Osteoblast (primary cell): ENCODE data around the gene ELOVL5. TPM values are rescaled to one million over a fixed set of nuclear protein-coding genes. Genes with fewer than 3 reads are reported as not detected.

Experiments used
- DNase-seq: peaks from one replicate; pipeline ENCODE4 v3.0.0; 2011; ENCODE audit warnings: low spot score, mixed read lengths; ENCODE audit not compliant: insufficient read length; ENCODE audit errors: missing footprints
- H2AFZ ChIP-seq: 2 replicates; pipeline ENCODE4 v1.6.0; 2011; ENCODE audit warnings: mild to moderate bottlenecking, low read length
- H3K27ac ChIP-seq: 2 replicates; pipeline ENCODE4 v1.5.1; 2011; ENCODE audit warnings: mild to moderate bottlenecking, low read depth, low read length, moderate library complexity
- H3K27me3 ChIP-seq: 2 replicates; pipeline ENCODE4 v1.6.0; 2012; ENCODE audit warnings: mild to moderate bottlenecking, control low read depth, inconsistent platforms, low read length, moderate library complexity; ENCODE audit not compliant: insufficient read depth
- H3K36me3 ChIP-seq: 2 replicates; pipeline ENCODE4 v1.5.1; 2011; ENCODE audit warnings: mild to moderate bottlenecking, low read length, control low read depth, moderate library complexity; ENCODE audit not compliant: insufficient read depth
- H3K4me1 ChIP-seq: 2 replicates; pipeline ENCODE4 v1.5.1; 2011; ENCODE audit warnings: mild to moderate bottlenecking, low read length, control low read depth, moderate library complexity; ENCODE audit not compliant: insufficient read depth
- H3K4me2 ChIP-seq: 2 replicates; pipeline ENCODE4 v1.6.0; 2011; ENCODE audit warnings: mild to moderate bottlenecking, low read length; ENCODE audit not compliant: insufficient read depth
- H3K4me3 ChIP-seq: fragments of 200-600 bp; sonication (generic); 3 replicates; pipeline ENCODE4 v1.5.1; 2012; ENCODE audit warnings: mild to moderate bottlenecking, low read length, inconsistent platforms; ENCODE audit not compliant: insufficient read depth
- H3K79me2 ChIP-seq: 2 replicates; pipeline ENCODE4 v1.6.0; 2012; ENCODE audit warnings: mild to moderate bottlenecking, low read length, control low read depth, inconsistent platforms; ENCODE audit not compliant: insufficient read depth
- H3K9me3 ChIP-seq: 2 replicates; pipeline ENCODE4 v1.5.1; 2011; ENCODE audit warnings: low read depth, low read length, control low read depth
- H4K20me1 ChIP-seq: 2 replicates; pipeline ENCODE4 v1.6.0; 2012; ENCODE audit warnings: mild to moderate bottlenecking, low read length, control low read depth; ENCODE audit not compliant: insufficient read depth
- CTCF ChIP-seq: IDR thresholded peaks from 2 replicates; pipeline ENCODE4 v1.5.1; 2011; ENCODE audit warnings: mild to moderate bottlenecking, low read depth, low read length, moderate library complexity; ENCODE audit errors: extremely low read depth
- total RNA-seq: library from RNA; depleted of rRNA; stranded (reverse); fragments of >200 nt; gene quantifications from 2 replicates; pipeline ENCODE4 v1.2.3, GENCODE V29; 2012

ELOVL5 gene
- total RNA-seq, 1 donor = 75.3 TPM

DNA sequence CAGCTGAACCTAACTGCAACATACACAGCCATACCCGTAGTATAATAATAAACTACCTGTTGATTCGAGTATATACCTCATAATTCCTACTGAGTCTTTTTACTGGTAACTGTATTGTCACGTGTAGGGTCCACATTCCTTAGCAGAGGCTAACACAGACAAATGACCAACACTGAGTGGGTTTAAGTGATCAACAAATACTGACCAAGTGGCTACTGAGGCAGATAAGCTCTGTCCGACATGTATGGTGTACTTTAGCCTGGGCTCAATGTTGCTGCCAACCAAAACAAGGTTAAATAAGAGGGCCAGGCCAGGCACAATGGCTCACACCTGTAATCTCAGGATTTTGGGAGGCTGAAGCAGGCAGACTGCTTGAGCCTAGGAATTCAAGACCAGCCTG lies 12.7 kb downstream of the ELOVL5 start:
- H3K4me3 ChIP-seq = no peak overlapping the region
- H4K20me1 ChIP-seq = peaks cover 13% of the 10 kb centered on the region
- H3K4me1 ChIP-seq = no peaks in the 10 kb centered on the region
- H3K9me3 ChIP-seq = no peaks in the 10 kb centered on the region
- DNase-seq = no peak
- no peak overlapping the region for H3K4me2 ChIP-seq
- no peak for TF ChIP-seq CTCF
- H3K79me2 ChIP-seq = peaks cover 94% of the 10 kb centered on the region
- no peak overlapping the region for H2AFZ ChIP-seq
- H3K27ac ChIP-seq = no peak overlapping the region
- H3K27me3 ChIP-seq = no peaks in the 10 kb centered on the region
- H3K36me3 ChIP-seq = no peaks in the 10 kb centered on the region

DNA sequence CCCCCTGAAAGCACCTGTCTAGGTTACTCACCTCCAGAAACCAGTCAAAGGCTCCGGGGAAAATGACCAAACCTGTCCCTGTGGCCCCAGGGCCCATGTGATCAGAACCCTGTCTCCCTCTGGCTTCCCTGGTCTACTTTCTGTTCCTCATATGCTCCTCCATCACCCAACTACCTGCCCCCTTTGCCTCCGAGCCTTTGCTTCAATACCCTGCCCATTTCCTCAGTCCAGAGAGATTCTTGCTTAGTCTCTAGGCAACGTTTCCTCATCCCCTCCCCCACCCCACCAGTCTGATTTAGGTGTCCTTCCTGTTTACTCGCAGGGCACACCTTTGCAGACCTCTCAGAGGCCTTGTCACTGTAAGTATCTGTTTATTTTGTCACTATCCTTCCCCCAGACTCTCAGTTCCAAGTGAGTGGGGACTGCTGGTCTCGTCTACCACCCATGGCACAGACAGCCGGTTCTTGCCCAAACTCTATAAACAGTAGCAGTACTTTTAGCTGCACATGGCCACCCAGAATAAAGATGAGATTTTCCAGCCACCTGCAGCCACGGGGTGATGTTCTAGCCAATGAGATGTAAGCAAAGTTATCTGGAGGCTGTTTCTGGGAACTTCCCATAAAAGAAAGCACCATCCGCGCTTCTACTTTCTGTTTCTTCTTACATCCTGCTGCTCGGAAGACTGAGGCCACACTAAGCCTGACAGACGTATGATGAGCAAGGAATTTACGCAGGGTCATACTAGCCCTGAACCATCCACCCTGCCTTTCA lies 13.3 kb downstream of the ELOVL5 start:
- no peak for DNase-seq
- H3K27ac ChIP-seq = no peak overlapping the region
- H3K27me3 ChIP-seq = no peaks in the 10 kb centered on the region
- peaks cover 9% of the 10 kb centered on the region for H4K20me1 ChIP-seq
- H3K79me2 ChIP-seq = peaks cover 92% of the 10 kb centered on the region
- H3K9me3 ChIP-seq = no peaks in the 10 kb centered on the region
- no peak for TF ChIP-seq CTCF
- H3K4me1 ChIP-seq = no peaks in the 10 kb centered on the region
- no peak overlapping the region for H2AFZ ChIP-seq
- no peak overlapping the region for H3K4me2 ChIP-seq
- H3K36me3 ChIP-seq = no peaks in the 10 kb centered on the region
- H3K4me3 ChIP-seq = no peak overlapping the region

DNA sequence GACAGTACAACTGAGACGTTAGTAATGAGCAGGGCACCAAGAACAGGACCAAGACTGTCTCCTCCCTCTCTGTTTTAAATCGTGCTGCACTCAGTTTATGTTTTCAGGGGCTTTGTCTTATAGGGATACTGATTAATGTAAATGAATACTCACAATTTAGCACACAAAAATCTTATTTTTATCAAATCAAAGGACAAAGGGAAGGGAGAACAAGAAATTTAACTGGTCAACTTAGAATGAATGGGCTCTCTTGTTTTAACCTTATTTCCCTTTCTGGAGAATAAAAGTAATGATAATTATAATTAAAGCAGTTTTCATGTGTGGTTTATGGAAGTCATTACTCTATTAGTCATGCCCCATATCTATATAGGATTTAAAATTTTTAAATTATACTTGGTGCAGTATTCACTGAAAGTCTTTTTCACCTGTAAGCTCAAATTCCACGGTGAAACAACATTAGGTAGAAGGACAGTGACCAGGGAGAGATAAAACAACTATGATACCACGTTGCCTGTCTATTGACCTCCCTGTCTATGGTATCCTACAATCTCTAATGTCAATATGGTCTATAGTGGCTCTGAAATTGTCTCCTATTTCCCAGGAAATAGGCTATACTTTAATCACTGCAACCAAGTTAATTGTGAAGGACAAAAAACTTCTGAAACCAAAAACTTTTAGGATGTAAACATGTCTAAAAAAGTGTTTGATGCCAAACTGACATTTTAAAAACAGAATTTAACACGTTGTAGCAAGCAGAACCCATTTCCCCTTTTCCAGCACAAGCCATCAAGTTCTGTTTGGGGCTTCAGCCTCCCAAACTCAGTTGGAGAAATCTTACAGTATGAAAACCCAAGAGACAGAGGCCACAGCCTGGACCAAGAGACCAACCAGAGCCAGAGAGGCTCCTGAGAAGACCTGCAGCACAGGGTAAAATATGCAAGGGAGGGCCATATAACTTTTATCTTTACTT lies 15.0 kb downstream of the ELOVL5 start:
- Histone ChIP-seq H3K79me2 (peaks cover 82% of the 10 kb centered on the region), H3K36me3 (no peaks in the 10 kb centered on the region), H3K9me3 (no peaks in the 10 kb centered on the region), H4K20me1 (peaks cover 9% of the 10 kb centered on the region), H3K27me3 (no peaks in the 10 kb centered on the region), H2AFZ (no peak overlapping the region), H3K4me1 (peaks cover 4% of the 10 kb centered on the region), H3K4me2 (no peak overlapping the region), H3K4me3 (no peak overlapping the region), H3K27ac (no peak overlapping the region)
- DNase-seq = no peak
- TF ChIP-seq CTCF = no peak

DNA sequence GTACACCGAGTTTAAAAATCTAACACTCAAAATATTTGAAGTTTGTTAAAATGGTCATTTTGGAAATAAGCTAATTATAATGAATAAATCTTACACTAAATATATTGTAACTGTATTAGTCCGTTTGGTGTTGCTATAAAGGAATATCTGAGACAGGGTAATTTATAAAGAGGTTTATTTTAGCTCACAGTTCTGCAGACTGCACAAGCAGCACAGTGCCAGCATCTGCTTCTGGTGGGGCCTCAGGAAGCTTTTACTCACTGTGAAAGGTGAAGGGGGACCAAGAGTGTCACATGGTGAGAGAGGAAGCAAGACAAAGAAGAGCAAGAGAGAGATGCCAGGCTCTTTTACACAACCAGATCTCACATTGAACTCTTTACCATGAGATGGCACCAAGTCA lies 17.1 kb downstream of the ELOVL5 start:
- Histone ChIP-seq H3K4me2 (no peak overlapping the region), H3K36me3 (no peaks in the 10 kb centered on the region), H3K27ac (no peak overlapping the region), H3K9me3 (no peaks in the 10 kb centered on the region), H3K79me2 (peaks cover 71% of the 10 kb centered on the region), H3K4me1 (peaks cover 24% of the 10 kb centered on the region), H2AFZ (no peak overlapping the region), H3K4me3 (no peak overlapping the region), H3K27me3 (no peaks in the 10 kb centered on the region), H4K20me1 (peaks cover 9% of the 10 kb centered on the region)
- DNase-seq = no peak
- no peak for TF ChIP-seq CTCF
